CD4-positive, alpha-beta memory T cell (primary cell): ENCODE data around the gene AKNA. TPM values are rescaled to one million over a fixed set of nuclear protein-coding genes. Genes with fewer than 3 reads are reported as not detected.
A peak's percentile ranks its signal among the peaks of the same experiment; 100 is the strongest.

Source experiments
- CTCF ChIA-PET: fragments of 350-600 bp; sonication (Branson Sonifier 250); formaldehyde crosslinking; loops from one replicate; lab custom pipeline; 2021; ENCODE audit warnings: inconsistent platforms; ENCODE audit not compliant: partially characterized antibody; lab: Charles Lee
- POLR2A ChIA-PET: fragments of 350-600 bp; sonication (Branson Sonifier 250); formaldehyde crosslinking; loops from one replicate; lab custom pipeline; 2021; ENCODE audit not compliant: partially characterized antibody; lab: Charles Lee
- DNase-seq, 5 donors: peaks; one replicate each; pipeline versions ENCODE4 v3.0.0 to v3.0.0-alpha.2; 2020 to 2022; ENCODE audit warnings: mixed read lengths in 1 of 5
- H3K27ac ChIP-seq: one replicate; pipeline ENCODE4 v1.7.0; 2013; ENCODE audit warnings: low read depth, low read length
- H3K27me3 ChIP-seq: 2 replicates; pipeline ENCODE4 v1.7.0; 2013; ENCODE audit warnings: mild to moderate bottlenecking, low read length, moderate library complexity; ENCODE audit not compliant: insufficient read depth
- H3K36me3 ChIP-seq: 2 replicates; pipeline ENCODE4 v1.7.0; 2013; ENCODE audit warnings: mild to moderate bottlenecking, low read length, moderate library complexity; ENCODE audit not compliant: insufficient read depth
- H3K4me1 ChIP-seq: 2 replicates; pipeline ENCODE4 v1.7.0; 2013; ENCODE audit warnings: mild to moderate bottlenecking, low read length, moderate library complexity; ENCODE audit not compliant: insufficient read depth
- H3K4me3 ChIP-seq, 2 donors: one replicate each; pipeline ENCODE4 v1.7.0; 2013; ENCODE audit warnings: low read length in 2 of 2, mild to moderate bottlenecking in 1 of 2
- H3K9me3 ChIP-seq, 2 donors: one replicate each; pipeline ENCODE4 v1.7.0; 2013; ENCODE audit warnings: low read length in 2 of 2, control low read depth in 1 of 2; ENCODE audit not compliant: control insufficient read depth in 1 of 2
- H3K27ac Mint-ChIP-seq, 7 donors: one replicate each; pipeline ENCODE4 v1.8.0; 2020 to 2021; ENCODE audit warnings: mixed read lengths in 7 of 7, mild to moderate bottlenecking in 6 of 7, inconsistent platforms in 3 of 7, moderate library complexity in 3 of 7
- H3K27me3 Mint-ChIP-seq, 2 donors: one replicate each; pipeline ENCODE4 v1.8.0; 2020 to 2021; ENCODE audit warnings: mixed read lengths in 2 of 2
- H3K36me3 Mint-ChIP-seq, 2 donors: one replicate each; pipeline ENCODE4 v1.8.0; 2020 to 2021; ENCODE audit warnings: mixed read lengths in 2 of 2, inconsistent platforms in 1 of 2, mild to moderate bottlenecking in 1 of 2
- H3K4me1 Mint-ChIP-seq, 4 donors: one replicate each; pipeline ENCODE4 v1.8.0; 2020 to 2021; ENCODE audit warnings: mixed read lengths in 4 of 4, mild to moderate bottlenecking in 1 of 4
- H3K4me3 Mint-ChIP-seq, 8 donors: one replicate each; pipeline ENCODE4 v1.8.0; 2020 to 2021; ENCODE audit warnings: mixed read lengths in 8 of 8, mild to moderate bottlenecking in 7 of 8, moderate library complexity in 6 of 8, inconsistent platforms in 3 of 8
- H3K9me3 Mint-ChIP-seq, 8 donors: one replicate each; pipeline ENCODE4 v1.8.0; 2020 to 2021; ENCODE audit warnings: mixed read lengths in 8 of 8, mild to moderate bottlenecking in 5 of 8, inconsistent platforms in 3 of 8, moderate library complexity in 1 of 8
- intact Hi-C: fragments of 100-400 bp; cut with micrococcal nuclease; formaldehyde crosslinking; loops from one replicate; pipeline ENCODE4 v1.15.1; 2023
- polyA plus RNA-seq, 2 donors: library from polyadenylated mRNA; unstranded; fragments of 300-500 nt; fragmentation: Illumina TruSeq; gene quantifications; one replicate each; pipeline ENCODE4 v1.2.3, GENCODE V29; 2021
- total RNA-seq, 2 experiments: library from RNA; stranded (reverse); gene quantifications; one replicate each; pipeline ENCODE4 v1.2.3, GENCODE V29; 2021

AKNA gene
- total and polyA plus RNA-seq, 4 experiments from 2014 or later, result 1.9 to 375 (median 205) TPM

GRCh38 chr9:114311571-114312512, 75.9 kb downstream of the AKNA start:
- no peaks in the 10 kb centered on the region for H3K4me1 Mint-ChIP-seq
- no peak overlapping the region for H3K27ac ChIP-seq
- H3K9me3 ChIP-seq, result no peaks in the 10 kb centered on the region
- no peaks in the 10 kb centered on the region for H3K36me3 ChIP-seq
- H3K36me3 Mint-ChIP-seq, result no peaks in the 10 kb centered on the region
- DNase-seq, result no peak
- no peaks in the 10 kb centered on the region for H3K4me1 ChIP-seq
- ChIA-PET POLR2A (no interaction called here), CTCF (no interaction called here)
- no peak overlapping the region for H3K4me3 Mint-ChIP-seq
- no peak overlapping the region for H3K27ac Mint-ChIP-seq
- H3K4me3 ChIP-seq, result no peak overlapping the region
- peaks cover 0 to 3% of the 10 kb centered on the region in 2 donors for H3K27me3 Mint-ChIP-seq
- intact Hi-C loops, result no loop called here
- H3K9me3 Mint-ChIP-seq, result no peaks in the 10 kb centered on the region
- no peaks in the 10 kb centered on the region for H3K27me3 ChIP-seq

DNA sequence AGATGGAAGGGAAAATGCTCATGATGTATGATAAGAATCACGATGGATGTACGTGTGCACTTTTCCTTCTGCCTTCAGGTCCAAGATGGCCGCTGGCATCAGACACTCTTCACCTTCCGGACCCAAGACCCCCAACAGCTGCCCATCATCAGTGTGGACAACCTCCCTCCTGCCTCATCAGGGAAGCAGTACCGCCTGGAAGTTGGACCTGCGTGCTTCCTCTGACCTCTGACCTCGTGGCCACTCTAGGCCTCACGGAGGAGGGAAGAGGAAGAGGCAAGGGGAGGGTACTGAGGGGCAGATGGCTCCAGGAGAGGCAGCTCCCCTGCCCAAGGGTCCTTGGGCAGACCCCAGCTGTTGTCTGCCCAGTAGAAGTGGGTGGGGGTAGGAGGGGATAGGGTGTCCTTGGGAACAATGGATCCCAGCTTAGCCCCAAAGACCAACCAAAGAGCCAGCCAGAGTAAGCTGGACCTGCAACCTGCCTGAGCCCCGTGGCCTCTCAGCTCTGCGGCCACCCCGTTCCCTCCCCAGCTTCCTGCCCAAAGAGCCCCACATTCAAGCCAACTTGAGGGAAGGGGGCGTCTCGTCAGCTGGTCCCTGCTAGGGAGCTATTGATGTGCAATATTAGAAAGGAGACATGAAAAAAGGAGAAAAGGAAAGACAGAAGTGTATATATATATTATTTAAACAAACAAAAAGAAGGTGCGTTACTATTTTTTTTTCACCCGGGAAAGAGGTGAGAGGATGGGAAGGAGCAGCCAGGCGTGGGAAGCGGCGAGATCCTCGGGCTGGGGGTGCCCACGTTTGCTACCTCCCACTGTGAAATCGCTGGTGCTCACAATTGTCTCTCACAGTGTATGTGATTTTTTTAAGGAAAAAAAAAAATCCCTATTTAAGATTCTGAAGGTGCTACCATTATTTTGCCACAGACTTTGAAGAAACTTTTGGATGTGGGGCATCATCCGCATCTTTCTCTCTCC, 77.0 kb downstream of the AKNA start:
- no peak for DNase-seq
- Histone ChIP-seq H3K27ac (no peak overlapping the region), H3K4me1 (peaks cover under 1% of the 10 kb centered on the region), H3K27me3 (no peaks in the 10 kb centered on the region), H3K36me3 (no peaks in the 10 kb centered on the region), H3K4me3 (no peak overlapping the region), H3K9me3 (no peaks in the 10 kb centered on the region)
- no peaks in the 10 kb centered on the region for H3K36me3 Mint-ChIP-seq
- H3K4me3 Mint-ChIP-seq, result no peak overlapping the region
- CTCF ChIA-PET, result no interaction called here
- intact Hi-C loops, result no loop called here
- peaks cover 0 to 5% (median under 1%) of the 10 kb centered on the region in 4 donors for H3K4me1 Mint-ChIP-seq
- no peak overlapping the region for H3K27ac Mint-ChIP-seq
- no peaks in the 10 kb centered on the region for H3K9me3 Mint-ChIP-seq
- POLR2A ChIA-PET, result no interaction called here
- no peaks in the 10 kb centered on the region for H3K27me3 Mint-ChIP-seq

GRCh38 chr9:114309096-114309495, 78.7 kb downstream of the AKNA start:
- Histone ChIP-seq H3K4me1 (peaks cover 3% of the 10 kb centered on the region), H3K27ac (no peak overlapping the region), H3K4me3 (no peak overlapping the region), H3K36me3 (no peaks in the 10 kb centered on the region), H3K27me3 (no peaks in the 10 kb centered on the region), H3K9me3 (no peaks in the 10 kb centered on the region)
- H3K36me3 Mint-ChIP-seq, result no peaks in the 10 kb centered on the region
- H3K4me1 Mint-ChIP-seq, result peaks cover 0 to 14% (median 5%) of the 10 kb centered on the region in 4 donors
- H3K27ac Mint-ChIP-seq, result no peak overlapping the region
- CTCF ChIA-PET, result interaction anchor here (1.2 kb wide), 1 partner anchor 226 kb away, joined by 3 read pairs; no protein-coding TSS in a partner anchor
- POLR2A ChIA-PET, result no interaction called here
- H3K27me3 Mint-ChIP-seq, result no peaks in the 10 kb centered on the region
- no peaks in the 10 kb centered on the region for H3K9me3 Mint-ChIP-seq
- H3K4me3 Mint-ChIP-seq, result no peak overlapping the region
- intact Hi-C loops, result no loop called here
- DNase-seq, result no peak

DNA sequence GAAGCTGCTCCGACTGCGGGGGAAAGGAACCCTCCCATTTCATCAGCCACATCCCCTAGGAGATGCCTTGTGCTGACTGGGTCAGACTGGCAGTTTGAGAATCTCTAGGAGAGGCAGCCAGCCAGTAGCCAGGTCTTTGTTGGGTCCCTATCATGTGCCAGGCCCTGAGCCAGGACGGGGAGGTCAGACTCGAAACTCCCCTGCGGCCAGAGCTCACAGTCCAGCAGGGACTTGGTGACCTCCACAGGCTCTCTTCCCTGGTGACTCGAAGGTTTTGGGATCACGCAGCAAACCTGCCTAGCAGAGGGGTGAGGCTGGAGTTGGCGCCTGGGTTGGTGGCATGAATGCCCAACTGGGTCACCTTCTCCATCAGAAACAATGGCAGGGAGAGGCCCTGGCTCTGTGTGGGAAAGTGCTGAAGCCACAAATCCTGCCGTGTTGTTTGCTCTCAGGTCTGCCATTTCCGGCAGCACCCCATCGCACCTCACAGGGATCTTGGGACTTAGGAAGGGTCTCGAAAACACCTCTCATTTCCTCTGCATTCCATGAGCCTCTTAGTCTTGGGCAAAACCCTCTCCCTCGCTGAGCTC, 79.3 kb downstream of the AKNA start:
- H3K27me3 ChIP-seq, result no peaks in the 10 kb centered on the region
- no peak overlapping the region for H3K4me3 ChIP-seq
- no peak overlapping the region for H3K27ac ChIP-seq
- no peaks in the 10 kb centered on the region for H3K9me3 ChIP-seq
- Mint-ChIP-seq H3K9me3 (no peaks in the 10 kb centered on the region), H3K27ac (no peak overlapping the region), H3K4me1 (peaks cover 0 to 14% (median 5%) of the 10 kb centered on the region in 4 donors), H3K27me3 (no peaks in the 10 kb centered on the region), H3K4me3 (no peak overlapping the region), H3K36me3 (no peaks in the 10 kb centered on the region)
- POLR2A ChIA-PET, result no interaction called here
- intact Hi-C loops, result no loop called here
- no peaks in the 10 kb centered on the region for H3K36me3 ChIP-seq
- no peak for DNase-seq
- peaks cover 3% of the 10 kb centered on the region for H3K4me1 ChIP-seq
- CTCF ChIA-PET, result interaction anchor here (1.2 kb wide), 1 partner anchor 225 kb away, joined by 3 read pairs; no protein-coding TSS in a partner anchor

GRCh38 chr9:114307899-114308267, 79.9 kb downstream of the AKNA start:
- Histone ChIP-seq H3K27me3 (no peaks in the 10 kb centered on the region), H3K4me1 (peaks cover 3% of the 10 kb centered on the region), H3K36me3 (no peaks in the 10 kb centered on the region), H3K4me3 (no peak overlapping the region), H3K27ac (no peak overlapping the region), H3K9me3 (no peaks in the 10 kb centered on the region)
- no peak for DNase-seq
- Mint-ChIP-seq H3K9me3 (no peaks in the 10 kb centered on the region), H3K27me3 (no peaks in the 10 kb centered on the region), H3K4me1 (peaks cover 0 to 14% (median 5%) of the 10 kb centered on the region in 4 donors), H3K36me3 (no peaks in the 10 kb centered on the region), H3K27ac (no peak overlapping the region), H3K4me3 (no peak overlapping the region)
- intact Hi-C loops, result no loop called here
- ChIA-PET POLR2A (no interaction called here), CTCF (interaction anchor here (1.2 kb wide), 1 partner anchor 8 kb away, joined by 3 read pairs; no protein-coding TSS in a partner anchor)

GRCh38 chr9:114304416-114305188, 83.2 kb downstream of the AKNA start:
- no peaks in the 10 kb centered on the region for H3K9me3 Mint-ChIP-seq
- no peaks in the 10 kb centered on the region for H3K27me3 Mint-ChIP-seq
- DNase-seq, result no peak
- CTCF ChIA-PET, result interaction anchor here (1.0 kb wide), 1 partner anchor 150 kb away, joined by 5 read pairs; the partner anchor contains the start of gene COL27A1
- H3K4me3 Mint-ChIP-seq, result no peak overlapping the region
- no peaks in the 10 kb centered on the region for H3K27me3 ChIP-seq
- POLR2A ChIA-PET, result no interaction called here
- no peak overlapping the region for H3K27ac ChIP-seq
- H3K36me3 Mint-ChIP-seq, result no peaks in the 10 kb centered on the region
- peaks cover 3% of the 10 kb centered on the region for H3K4me1 ChIP-seq
- H3K27ac Mint-ChIP-seq, result peak overlapping the region in 1 of 7 donors; percentile 53
- no peaks in the 10 kb centered on the region for H3K9me3 ChIP-seq
- no peak overlapping the region for H3K4me3 ChIP-seq
- H3K4me1 Mint-ChIP-seq, result peaks cover 0 to 14% (median 5%) of the 10 kb centered on the region in 4 donors
- intact Hi-C loops, result no loop called here
- no peaks in the 10 kb centered on the region for H3K36me3 ChIP-seq
